ENCODE results near the gene THEM5.
"Not testable (repeated sequence)": the region's sequence is repeated elsewhere in the genome, so short reads cannot be mapped to it uniquely, and the experiment has no call there.

Gene THEM5

DNA sequence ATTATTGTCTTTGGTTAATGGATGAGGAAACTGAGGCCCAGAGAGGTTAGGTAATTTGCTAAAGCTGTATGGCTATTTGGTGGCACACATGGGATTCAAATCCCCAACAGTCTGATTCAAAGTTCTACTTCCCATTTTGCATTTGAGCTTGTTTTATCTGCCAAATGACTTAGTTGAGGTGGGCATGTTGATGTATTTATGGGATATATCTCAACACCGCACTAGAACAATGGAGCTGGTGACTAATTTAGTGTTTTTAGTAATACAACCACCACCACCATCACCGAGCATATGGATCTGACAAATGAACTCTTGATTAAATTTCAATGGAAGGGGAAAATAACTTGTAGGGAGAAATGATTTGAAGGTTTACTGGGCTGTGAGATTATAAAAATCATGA is 29.0 kb upstream of the THEM5 start:
- Histone ChIP-seq H3K27me3 (ENCODE audit: insufficient read depth, insufficient read length) (no peaks in the 10 kb centered on the region), H3K9me3 (ENCODE audit: insufficient read depth, low read length) (peaks cover 5% of the 10 kb centered on the region; the same call in 1 of the 2 replicates), H3K36me3 (ENCODE audit: insufficient read depth, insufficient read length, low read length) (peaks cover 22% of the 10 kb centered on the region), H3K4me3 (ENCODE audit: insufficient read length, low read depth) (no peak overlapping the region), H3K9ac (ENCODE audit: insufficient read length, low read depth) (no peak overlapping the region), H3K4me1 (ENCODE audit: insufficient read depth, insufficient read length) (no peaks in the 10 kb centered on the region)
- TF ChIP-seq YY1 (IDR thresholded peaks at IDR 0.05; ENCODE audit: insufficient read depth, insufficient read length) (no peak), SUZ12 (IDR thresholded peaks at IDR 0.05; ENCODE audit: extremely low read depth, insufficient read depth, insufficient read length) (no peak), ZNF274 (IDR thresholded peaks at IDR 0.05; ENCODE audit: low read depth, low read length) (no peak)
- no peak for DNase-seq (ENCODE audit: low read depth, low spot score)

DNA sequence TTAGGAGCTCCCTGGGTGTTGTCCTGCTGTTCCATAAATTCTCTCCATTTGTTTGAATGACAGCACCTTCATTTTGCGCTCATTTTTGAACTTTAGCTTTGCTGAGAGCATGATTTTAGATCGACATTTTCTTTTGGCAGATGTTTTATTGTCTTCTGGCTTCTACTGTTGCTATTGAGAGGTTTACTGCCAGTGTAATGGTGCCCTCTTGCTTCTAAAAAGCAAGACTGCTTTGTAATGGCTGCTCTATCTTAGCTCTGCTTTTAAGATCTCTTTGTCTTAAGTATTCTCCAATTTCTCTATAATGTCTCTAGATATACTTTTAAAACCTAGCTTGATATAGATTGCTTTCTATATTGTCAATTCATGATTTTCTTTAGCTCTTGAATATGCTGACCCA is 28.0 kb upstream of the THEM5 start:
- Histone ChIP-seq H3K9ac (ENCODE audit: insufficient read length, low read depth) (no peak overlapping the region), H3K4me3 (ENCODE audit: insufficient read length, low read depth) (no peak overlapping the region), H3K9me3 (ENCODE audit: insufficient read depth, low read length) (no peaks in the 10 kb centered on the region), H3K36me3 (ENCODE audit: insufficient read depth, insufficient read length, low read length) (peaks cover 22% of the 10 kb centered on the region), H3K4me1 (ENCODE audit: insufficient read depth, insufficient read length) (no peaks in the 10 kb centered on the region), H3K27me3 (ENCODE audit: insufficient read depth, insufficient read length) (no peaks in the 10 kb centered on the region)
- no peak for DNase-seq (ENCODE audit: low read depth, low spot score)
- TF ChIP-seq YY1 (IDR thresholded peaks at IDR 0.05; ENCODE audit: insufficient read depth, insufficient read length) (no peak), SUZ12 (IDR thresholded peaks at IDR 0.05; ENCODE audit: extremely low read depth, insufficient read depth, insufficient read length) (no peak), ZNF274 (IDR thresholded peaks at IDR 0.05; ENCODE audit: low read depth, low read length) (no peak)

- Histone ChIP-seq H3K4me3 (ENCODE audit: insufficient read length, low read depth) (no peak overlapping the region), H3K9me3 (ENCODE audit: insufficient read depth, low read length) (no peaks in the 10 kb centered on the region), H3K36me3 (ENCODE audit: insufficient read depth, insufficient read length, low read length) (peaks cover 38% of the 10 kb centered on the region), H3K27me3 (ENCODE audit: insufficient read depth, insufficient read length) (no peaks in the 10 kb centered on the region), H3K9ac (ENCODE audit: insufficient read length, low read depth) (no peak overlapping the region), H3K4me1 (ENCODE audit: insufficient read depth, insufficient read length) (no peaks in the 10 kb centered on the region)
- TF ChIP-seq YY1 (IDR thresholded peaks at IDR 0.05; ENCODE audit: insufficient read depth, insufficient read length) (no peak), ZNF274 (IDR thresholded peaks at IDR 0.05; ENCODE audit: low read depth, low read length) (no peak), SUZ12 (IDR thresholded peaks at IDR 0.05; ENCODE audit: extremely low read depth, insufficient read depth, insufficient read length) (no peak)
- no peak for DNase-seq (ENCODE audit: low read depth, low spot score)
Observed at GRCh38 chr1:151875419-151876097, 22.0 kb upstream of the THEM5 start.

DNA sequence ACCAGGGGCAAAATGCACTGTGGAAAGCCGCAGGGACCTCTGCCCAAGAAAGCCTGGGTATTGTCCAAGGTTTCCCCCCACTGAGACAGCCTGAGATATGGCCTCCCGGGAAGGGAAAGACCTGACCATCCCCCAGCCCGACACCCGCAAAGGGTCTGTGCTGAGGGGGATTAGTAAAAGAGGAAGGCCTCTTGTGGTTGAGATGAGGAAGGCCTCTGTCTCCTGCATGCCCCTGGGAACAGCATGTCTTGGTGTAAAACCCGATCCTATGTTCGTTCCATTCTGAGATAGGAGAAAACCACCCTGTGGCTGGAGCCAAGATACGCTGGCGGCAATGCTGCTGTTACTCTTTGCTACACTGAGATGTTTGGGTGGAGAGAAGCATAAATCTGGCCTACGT is 19.3 kb upstream of the THEM5 start:
- not testable (repeated sequence) for H3K4me3 ChIP-seq (ENCODE audit: insufficient read length, low read depth); H3K27me3 ChIP-seq (ENCODE audit: insufficient read depth, insufficient read length); H3K9me3 ChIP-seq (ENCODE audit: insufficient read depth, low read length); DNase-seq (ENCODE audit: low read depth, low spot score); H3K9ac ChIP-seq (ENCODE audit: insufficient read length, low read depth); H3K4me1 ChIP-seq (ENCODE audit: insufficient read depth, insufficient read length)
- peaks cover 33% of the 10 kb centered on the region for H3K36me3 ChIP-seq (ENCODE audit: insufficient read depth, insufficient read length, low read length)

DNA sequence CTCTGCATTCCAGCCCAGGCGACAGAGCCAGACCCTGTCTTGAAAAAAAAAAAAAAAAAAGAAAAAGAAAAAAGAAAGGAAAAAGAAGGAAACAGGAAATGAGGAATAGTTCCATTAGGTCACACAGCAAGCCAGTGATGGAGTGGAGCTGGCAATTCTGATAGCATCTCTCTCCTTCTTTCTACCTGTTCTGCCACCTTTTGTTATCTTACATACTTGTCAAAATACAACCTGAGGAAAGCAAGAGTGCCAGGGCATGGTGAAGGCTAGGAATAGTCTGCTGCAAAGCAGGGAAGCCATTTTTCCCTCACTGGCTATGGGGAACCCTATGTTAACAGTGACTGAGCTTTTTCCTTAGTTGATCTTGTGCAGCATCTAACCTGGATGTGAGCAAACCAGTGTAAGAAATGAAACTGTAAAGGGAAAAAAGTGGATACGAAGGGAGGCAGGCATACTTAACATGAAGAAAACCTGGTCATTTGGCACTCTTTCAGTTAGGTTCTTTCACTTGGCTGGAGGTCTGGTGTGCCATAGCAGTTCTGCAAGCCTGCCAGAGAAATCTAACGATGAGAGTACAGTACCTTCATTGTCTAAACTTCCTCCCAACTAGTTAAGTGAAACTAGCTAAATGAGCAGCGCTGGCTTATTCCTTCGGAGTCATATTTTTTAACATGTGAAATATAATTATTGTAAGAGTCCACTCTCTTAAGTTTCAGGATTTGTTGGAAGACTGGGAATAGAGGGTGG is 17.9 kb upstream of the THEM5 start:
- no peak overlapping the region for H3K9ac ChIP-seq (ENCODE audit: insufficient read length, low read depth)
- peaks cover 26% of the 10 kb centered on the region for H3K36me3 ChIP-seq (ENCODE audit: insufficient read depth, insufficient read length, low read length)
- no peaks in the 10 kb centered on the region for H3K4me1 ChIP-seq (ENCODE audit: insufficient read depth, insufficient read length)
- H3K27me3 ChIP-seq (ENCODE audit: insufficient read depth, insufficient read length) = no peaks in the 10 kb centered on the region
- H3K9me3 ChIP-seq (ENCODE audit: insufficient read depth, low read length) = no peaks in the 10 kb centered on the region
- TF ChIP-seq ZNF274 (IDR thresholded peaks at IDR 0.05; ENCODE audit: low read depth, low read length) = no peak
- no peak for TF ChIP-seq SUZ12 (IDR thresholded peaks at IDR 0.05; ENCODE audit: extremely low read depth, insufficient read depth, insufficient read length)
- no peak for TF ChIP-seq YY1 (IDR thresholded peaks at IDR 0.05; ENCODE audit: insufficient read depth, insufficient read length)
- DNase-seq (ENCODE audit: low read depth, low spot score) = no peak
- no peak overlapping the region for H3K4me3 ChIP-seq (ENCODE audit: insufficient read length, low read depth)

- Histone ChIP-seq H3K36me3 (ENCODE audit: insufficient read depth, insufficient read length, low read length) (peaks cover 3% of the 10 kb centered on the region), H3K9me3 (ENCODE audit: insufficient read depth, low read length) (no peaks in the 10 kb centered on the region), H3K4me3 (ENCODE audit: insufficient read length, low read depth) (no peak overlapping the region), H3K27me3 (ENCODE audit: insufficient read depth, insufficient read length) (peaks cover 3% of the 10 kb centered on the region), H3K4me1 (ENCODE audit: insufficient read depth, insufficient read length) (peaks cover 5% of the 10 kb centered on the region), H3K9ac (ENCODE audit: insufficient read length, low read depth) (no peak overlapping the region)
- no peak for DNase-seq (ENCODE audit: low read depth, low spot score)
- no peak for TF ChIP-seq YY1 (IDR thresholded peaks at IDR 0.05; ENCODE audit: insufficient read depth, insufficient read length)
- no peak for TF ChIP-seq ZNF274 (IDR thresholded peaks at IDR 0.05; ENCODE audit: low read depth, low read length)
- TF ChIP-seq SUZ12 (IDR thresholded peaks at IDR 0.05; ENCODE audit: extremely low read depth, insufficient read depth, insufficient read length) = no peak
Observed at GRCh38 chr1:151868486-151868885, 15.0 kb upstream of the THEM5 start.

GRCh38 chr1:151867765-151868411 is 14.4 kb upstream of the THEM5 start:
- TF ChIP-seq YY1 (IDR thresholded peaks at IDR 0.05; ENCODE audit: insufficient read depth, insufficient read length) (no peak), ZNF274 (IDR thresholded peaks at IDR 0.05; ENCODE audit: low read depth, low read length) (no peak), SUZ12 (IDR thresholded peaks at IDR 0.05; ENCODE audit: extremely low read depth, insufficient read depth, insufficient read length) (no peak)
- Histone ChIP-seq H3K9ac (ENCODE audit: insufficient read length, low read depth) (no peak overlapping the region), H3K27me3 (ENCODE audit: insufficient read depth, insufficient read length) (peaks cover 3% of the 10 kb centered on the region), H3K4me1 (ENCODE audit: insufficient read depth, insufficient read length) (peaks cover 5% of the 10 kb centered on the region), H3K9me3 (ENCODE audit: insufficient read depth, low read length) (no peaks in the 10 kb centered on the region), H3K4me3 (ENCODE audit: insufficient read length, low read depth) (no peak overlapping the region), H3K36me3 (ENCODE audit: insufficient read depth, insufficient read length, low read length) (peaks cover 2% of the 10 kb centered on the region)
- no peak for DNase-seq (ENCODE audit: low read depth, low spot score)

Measured in NT2/D1 (cell line).